GM12872 (cell line): Measurements from ENCODE around the gene CTRB2.

Experiments used
- CTCF ChIP-seq: IDR thresholded peaks from 3 replicates; pipeline ENCODE4 v1.5.1; 2011; ENCODE audit warnings: low read depth, mild to moderate bottlenecking, low read length, moderate library complexity; ENCODE audit not compliant: insufficient read depth

Gene CTRB2

GRCh38 chr16:75208861-75209505 is 2.0 kb upstream of the CTRB2 start:
- no peak for TF ChIP-seq CTCF

- TF ChIP-seq CTCF: no peak
These were observed 1.4 kb upstream of the CTRB2 start for GRCh38 chr16:75208242-75208825.

GRCh38 chr16:75207831-75208230 is 870 bp upstream of the CTRB2 start:
- no peak for TF ChIP-seq CTCF

DNA sequence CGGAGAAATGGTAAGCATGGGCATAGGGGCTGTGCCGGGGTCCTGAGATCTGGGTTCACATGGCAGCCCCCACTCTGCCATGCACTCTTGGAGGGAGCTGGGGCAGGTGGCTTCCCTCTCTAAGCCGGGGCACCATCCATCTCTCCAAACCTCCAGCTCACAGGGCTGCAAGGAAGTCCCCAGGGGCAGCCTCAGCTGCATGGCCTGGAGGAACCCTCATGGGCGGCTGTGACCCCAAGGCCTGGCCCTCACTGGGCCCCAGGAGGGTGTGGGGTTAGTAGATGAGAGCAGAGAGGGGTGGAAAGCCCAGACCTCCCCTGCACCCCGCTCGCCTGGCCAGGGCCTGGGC is 2.6 kb downstream of the CTRB2 start:
- TF ChIP-seq CTCF: no peak

GRCh38 chr16:75203667-75204409 is 3.1 kb downstream of the CTRB2 start:
- TF ChIP-seq CTCF: no peak

GRCh38 chr16:75203096-75203495 is 3.9 kb downstream of the CTRB2 start:
- TF ChIP-seq CTCF: no peak

DNA sequence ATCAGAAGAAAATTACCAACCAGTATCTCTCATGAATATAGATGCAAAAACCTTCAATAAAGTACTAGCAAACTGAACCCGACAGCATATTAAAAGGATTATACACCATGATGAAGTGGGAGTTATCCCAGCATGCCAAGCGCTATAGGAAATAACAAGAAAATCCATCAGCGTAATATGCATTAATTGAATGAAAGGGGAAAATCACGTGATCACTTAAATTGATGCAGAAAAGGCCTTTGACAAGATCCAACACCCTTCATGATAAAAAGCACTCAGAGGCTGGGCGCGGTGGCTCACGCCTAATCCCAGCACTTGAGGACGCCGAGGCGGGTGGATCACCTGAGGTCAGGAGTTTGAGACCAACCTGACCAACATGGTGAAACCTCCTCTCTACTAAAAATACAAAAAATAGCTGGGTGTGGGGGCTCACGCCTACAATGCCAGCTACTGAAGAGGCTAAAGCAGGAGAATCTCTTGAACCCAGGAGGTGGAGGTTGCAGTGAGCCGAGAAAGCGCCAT is 4.8 kb downstream of the CTRB2 start:
- TF ChIP-seq CTCF: no peak
